Activated CD4-positive, alpha-beta T cell treated with anti-CD3 and anti-CD28 coated beads, Interleukin-2, amount 50 U/mL, for 48 hours (primary cell): ENCODE results near the gene LATS2.
"Not testable (repeated sequence)": the region's sequence is repeated elsewhere in the genome, so short reads cannot be mapped to it uniquely, and the experiment has no call there.

Source experiments
- DNase-seq, 2 experiments: peaks; one replicate each; pipeline ENCODE4 v3.0.0-alpha.2; 2020

The LATS2 gene

GRCh38 chr13:20953245-20953931, 108.0 kb downstream of the LATS2 start:
- no peak for DNase-seq

- DNase-seq = no peak
These were observed 108.5 kb downstream of the LATS2 start for GRCh38 chr13:20952838-20953237.

- DNase-seq = not testable (repeated sequence)
These were observed 113.4 kb downstream of the LATS2 start for GRCh38 chr13:20948001-20948400.

- no peak for DNase-seq
These were observed 115.4 kb downstream of the LATS2 start for GRCh38 chr13:20945952-20946383.

GRCh38 chr13:20942938-20943559, 118.3 kb downstream of the LATS2 start:
- no peak for DNase-seq

- not testable (repeated sequence) for DNase-seq
These were observed 120.9 kb downstream of the LATS2 start for GRCh38 chr13:20940511-20940910.

GRCh38 chr13:20940083-20940482, 121.3 kb downstream of the LATS2 start:
- DNase-seq = no peak

- DNase-seq = no peak
These were observed 121.7 kb downstream of the LATS2 start for GRCh38 chr13:20939662-20940061.

GRCh38 chr13:20938302-20938701, 123.1 kb downstream of the LATS2 start:
- DNase-seq = no peak

- no peak for DNase-seq
These were observed 133.7 kb downstream of the LATS2 start for GRCh38 chr13:20927596-20928257.

GRCh38 chr13:20925395-20925790, 136.0 kb downstream of the LATS2 start:
- DNase-seq = not testable (repeated sequence)

- DNase-seq = peak; percentile 75 to 80
These were observed 136.5 kb downstream of the LATS2 start for GRCh38 chr13:20924758-20925394.

- DNase-seq = no peak
These were observed 138.1 kb downstream of the LATS2 start for GRCh38 chr13:20923272-20923671.
